ENCODE results near the gene ZFYVE28.

DNA sequence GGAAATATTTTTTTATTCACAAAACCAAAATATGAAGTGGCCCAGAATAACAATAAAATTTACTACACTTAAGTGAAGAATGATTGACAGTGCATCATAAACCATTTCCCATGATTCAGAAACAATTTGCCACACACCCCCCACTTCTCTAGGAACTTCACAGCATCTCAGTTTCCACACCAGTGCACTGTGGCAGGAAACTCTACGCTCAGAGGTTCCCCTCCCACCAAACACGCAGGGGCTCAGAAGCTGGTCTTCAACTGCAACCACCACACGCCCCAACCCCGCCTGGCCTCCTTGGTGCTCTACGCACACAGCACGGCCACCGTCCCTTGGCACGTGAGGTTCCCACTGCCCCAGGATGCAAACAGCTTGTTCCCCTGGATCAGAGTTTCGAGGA, 63.7 kb downstream of the ZFYVE28 start:
- TF ChIP-seq, protein P1, sequence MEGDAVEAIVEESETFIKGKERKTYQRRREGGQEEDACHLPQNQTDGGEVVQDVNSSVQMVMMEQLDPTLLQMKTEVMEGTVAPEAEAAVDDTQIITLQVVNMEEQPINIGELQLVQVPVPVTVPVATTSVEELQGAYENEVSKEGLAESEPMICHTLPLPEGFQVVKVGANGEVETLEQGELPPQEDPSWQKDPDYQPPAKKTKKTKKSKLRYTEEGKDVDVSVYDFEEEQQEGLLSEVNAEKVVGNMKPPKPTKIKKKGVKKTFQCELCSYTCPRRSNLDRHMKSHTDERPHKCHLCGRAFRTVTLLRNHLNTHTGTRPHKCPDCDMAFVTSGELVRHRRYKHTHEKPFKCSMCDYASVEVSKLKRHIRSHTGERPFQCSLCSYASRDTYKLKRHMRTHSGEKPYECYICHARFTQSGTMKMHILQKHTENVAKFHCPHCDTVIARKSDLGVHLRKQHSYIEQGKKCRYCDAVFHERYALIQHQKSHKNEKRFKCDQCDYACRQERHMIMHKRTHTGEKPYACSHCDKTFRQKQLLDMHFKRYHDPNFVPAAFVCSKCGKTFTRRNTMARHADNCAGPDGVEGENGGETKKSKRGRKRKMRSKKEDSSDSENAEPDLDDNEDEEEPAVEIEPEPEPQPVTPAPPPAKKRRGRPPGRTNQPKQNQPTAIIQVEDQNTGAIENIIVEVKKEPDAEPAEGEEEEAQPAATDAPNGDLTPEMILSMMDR (IDR thresholded peaks at IDR 0.05; ENCODE audit: control extremely low read depth in 1 of 3, insufficient read depth in 1 of 3, low read depth in 1 of 3, low read length in 3 of 3) = no peak
- no peak for TF ChIP-seq CHD2 (IDR thresholded peaks at IDR 0.05; ENCODE audit: low read length)
- no peak for TF ChIP-seq SIN3A (conservative IDR thresholded peaks at IDR 0.05 in 1 of 2, IDR thresholded peaks at IDR 0.05 in 1 of 2; ENCODE audit: low read depth in 1 of 2, low read length in 2 of 2)
- TF ChIP-seq POLR2AphosphoS5 (IDR thresholded peaks at IDR 0.05; ENCODE audit: low read depth, low read length) = no peak
- TF ChIP-seq RFX5 (IDR thresholded peaks at IDR 0.05; ENCODE audit: borderline replicate concordance, low read depth, low read length) = no peak
- TF ChIP-seq KDM1A (IDR thresholded peaks at IDR 0.05; ENCODE audit: borderline replicate concordance, low read length) = no peak
- no peak for TF ChIP-seq ZNF274 (IDR thresholded peaks at IDR 0.05; ENCODE audit: borderline replicate concordance, extremely low read depth, low read length)
- TF ChIP-seq POLR2A (IDR thresholded peaks at IDR 0.05; ENCODE audit: control extremely low read depth in 1 of 2, low read depth in 2 of 2, low read length in 2 of 2) = no peak

Measured in H1 (cell line).